HEK293T (cell line): ENCODE data around the gene JARID2.

Source experiments
- CTCF ChIA-PET: fragments of 350-600 bp; formaldehyde crosslinking; extraction: SDS; loops from one replicate; lab custom pipeline; 2021; ENCODE audit warnings: antibody characterized with exemption, inconsistent platforms; lab: Yijun Ruan, JAX
- POLR2A ChIA-PET: fragments of 350-600 bp; formaldehyde crosslinking; extraction: SDS; loops from one replicate; lab custom pipeline; 2020; ENCODE audit warnings: antibody characterized with exemption, inconsistent platforms; lab: Yijun Ruan, JAX
- DNase-seq: peaks from one replicate; pipeline ENCODE4 v3.0.0; 2012; ENCODE audit warnings: mixed read lengths; ENCODE audit errors: extremely low spot score
- ARNT ChIP-seq: fragments of 450-650 bp; IDR thresholded peaks from 2 replicates; pipeline ENCODE4 v1.6.1; 2017; ENCODE audit warnings: mild to moderate bottlenecking
- BHLHE40 ChIP-seq: fragments of 450-650 bp; IDR thresholded peaks from 2 replicates; pipeline ENCODE4 v1.6.1; 2016; ENCODE audit warnings: mild to moderate bottlenecking, moderate library complexity, borderline replicate concordance
- CTBP1 ChIP-seq: fragments of 450-650 bp; IDR thresholded peaks from 2 replicates; pipeline ENCODE4 v1.6.1; 2016; ENCODE audit warnings: borderline replicate concordance
- ELF4 ChIP-seq: fragments of 450-650 bp; IDR thresholded peaks from 2 replicates; pipeline ENCODE4 v1.6.1; 2017; ENCODE audit warnings: antibody characterized with exemption
- FOXA1 ChIP-seq: fragments of 450-650 bp; IDR thresholded peaks from 2 replicates; pipeline ENCODE4 v1.6.1; 2016; ENCODE audit warnings: mild to moderate bottlenecking
- FOXK2 ChIP-seq: fragments of 450-650 bp; IDR thresholded peaks from 2 replicates; pipeline ENCODE4 v1.6.1; 2016; ENCODE audit warnings: mild to moderate bottlenecking
- FOXM1 ChIP-seq: fragments of 450-650 bp; IDR thresholded peaks from 2 replicates; pipeline ENCODE4 v1.6.1; 2017; ENCODE audit warnings: mild to moderate bottlenecking, borderline replicate concordance
- HDGF ChIP-seq: fragments of 450-650 bp; IDR thresholded peaks from 2 replicates; pipeline ENCODE4 v1.6.1; 2017; ENCODE audit warnings: antibody characterized with exemption, borderline replicate concordance
- L3MBTL2 ChIP-seq: fragments of 450-650 bp; conservative IDR thresholded peaks from 2 replicates; pipeline ENCODE4 v1.6.1; 2016; ENCODE audit warnings: mild to moderate bottlenecking
- LEF1 ChIP-seq: fragments of 450-650 bp; IDR thresholded peaks from 2 replicates; pipeline ENCODE4 v1.6.1; 2017; ENCODE audit warnings: mild to moderate bottlenecking, borderline replicate concordance
- NFRKB ChIP-seq: fragments of 450-650 bp; IDR thresholded peaks from 2 replicates; pipeline ENCODE4 v1.6.1; 2016; ENCODE audit warnings: mild to moderate bottlenecking, moderate library complexity
- PKNOX1 ChIP-seq: fragments of 450-650 bp; IDR thresholded peaks from 2 replicates; pipeline ENCODE4 v1.6.1; 2016
- SP1 ChIP-seq: fragments of 450-650 bp; IDR thresholded peaks from 2 replicates; pipeline ENCODE4 v1.6.1; 2017
- SUZ12 ChIP-seq: fragments of 450-650 bp; IDR thresholded peaks from 2 replicates; pipeline ENCODE4 v1.6.1; 2016; ENCODE audit warnings: mild to moderate bottlenecking
- TARDBP ChIP-seq: fragments of 450-650 bp; IDR thresholded peaks from 2 replicates; pipeline ENCODE4 v1.6.1; 2016
- ZNF384 ChIP-seq: fragments of 450-650 bp; IDR thresholded peaks from 2 replicates; pipeline ENCODE4 v1.6.1; 2016

JARID2 gene

GRCh38 chr6:15421945-15422733, 176.3 kb downstream of the JARID2 start:
- DNase-seq = no peak
- ChIA-PET CTCF (no interaction called here), POLR2A (no interaction called here)
- TF ChIP-seq LEF1 (no peak), CTBP1 (no peak), FOXM1 (no peak), FOXA1 (no peak), HDGF (no peak), FOXK2 (no peak), PKNOX1 (no peak), ZNF384 (no peak), TARDBP (no peak), ARNT (no peak), NFRKB (no peak), BHLHE40 (no peak), ELF4 (no peak), SP1 (no peak), SUZ12 (no peak), L3MBTL2 (no peak)

GRCh38 chr6:15423286-15423993, 177.6 kb downstream of the JARID2 start:
- ChIA-PET CTCF (no interaction called here), POLR2A (no interaction called here)
- TF ChIP-seq SP1 (no peak), TARDBP (no peak), LEF1 (no peak), NFRKB (no peak), CTBP1 (no peak), BHLHE40 (no peak), FOXA1 (no peak), FOXM1 (no peak), SUZ12 (no peak), FOXK2 (no peak), ZNF384 (no peak), HDGF (no peak)
- no peak for DNase-seq

- no peak for DNase-seq
- TF ChIP-seq L3MBTL2 (no peak), SUZ12 (no peak), BHLHE40 (no peak), ZNF384 (no peak), SP1 (no peak), CTBP1 (no peak), TARDBP (no peak), ARNT (no peak), NFRKB (no peak)
- POLR2A ChIA-PET = no interaction called here
- CTCF ChIA-PET = no interaction called here
These were observed 180.1 kb downstream of the JARID2 start for GRCh38 chr6:15425947-15426346.

GRCh38 chr6:15426395-15426794, 180.5 kb downstream of the JARID2 start:
- CTCF ChIA-PET = no interaction called here

GRCh38 chr6:15426901-15427300, 181.0 kb downstream of the JARID2 start:
- ChIA-PET CTCF (interaction anchor here (0.6 kb wide), 1 partner anchor 22 kb away, joined by 3 read pairs; no protein-coding TSS in a partner anchor), POLR2A (no interaction called here)
- no peak for DNase-seq
- TF ChIP-seq FOXK2 (no peak), HDGF (no peak), SUZ12 (no peak), NFRKB (no peak), BHLHE40 (no peak)

More at GRCh38 chr6:15426395-15426794, 180.5 kb downstream of the JARID2 start:
- no peak for DNase-seq
- POLR2A ChIA-PET = no interaction called here
- no peak for TF ChIP-seq LEF1
- no peak for TF ChIP-seq SP1
- no peak for TF ChIP-seq TARDBP
- TF ChIP-seq FOXM1 = no peak
- no peak for TF ChIP-seq L3MBTL2
- no peak for TF ChIP-seq FOXA1
- no peak for TF ChIP-seq ARNT
- TF ChIP-seq PKNOX1 = no peak
- no peak for TF ChIP-seq ELF4
- TF ChIP-seq FOXK2 = no peak
- no peak for TF ChIP-seq CTBP1
- no peak for TF ChIP-seq SUZ12
- no peak for TF ChIP-seq ZNF384

- ChIA-PET POLR2A (no interaction called here), CTCF (interaction anchor here (0.6 kb wide), 1 partner anchor 23 kb away, joined by 3 read pairs; no protein-coding TSS in a partner anchor)
- no peak for DNase-seq
- no peak for TF ChIP-seq TARDBP
- TF ChIP-seq ARNT = no peak
- no peak for TF ChIP-seq SUZ12
- no peak for TF ChIP-seq ELF4
- no peak for TF ChIP-seq NFRKB
- no peak for TF ChIP-seq FOXK2
- no peak for TF ChIP-seq L3MBTL2
These were observed 181.6 kb downstream of the JARID2 start for GRCh38 chr6:15427331-15428070.
